IPS DF 6.9 (cell line): ENCODE measurements around the gene TUFT1.

ENCODE experiments used
- DNase-seq: peaks from one replicate; pipeline ENCODE4 v3.0.0-alpha.2; 2013; ENCODE audit warnings: low read depth, low spot score
- H3K27ac ChIP-seq: one replicate; pipeline ENCODE4 v1.5.1; 2013; ENCODE audit warnings: low read length, control low read depth
- H3K27me3 ChIP-seq: 2 replicates; pipeline ENCODE4 v1.6.1; 2013; ENCODE audit warnings: mild to moderate bottlenecking, low read length; ENCODE audit not compliant: control insufficient read depth, insufficient read depth
- H3K36me3 ChIP-seq: 2 replicates; pipeline ENCODE4 v1.6.1; 2013; ENCODE audit warnings: low read length; ENCODE audit not compliant: control insufficient read depth, insufficient read depth
- H3K4me1 ChIP-seq: 2 replicates; pipeline ENCODE4 v1.6.1; 2013; ENCODE audit warnings: low read length; ENCODE audit not compliant: control insufficient read depth, insufficient read depth
- H3K4me3 ChIP-seq: 2 replicates; pipeline ENCODE4 v1.5.1; 2013; ENCODE audit warnings: mild to moderate bottlenecking, low read length
- H3K9me3 ChIP-seq: 2 replicates; pipeline ENCODE4 v1.6.1; 2013; ENCODE audit warnings: low read length, inconsistent platforms; ENCODE audit not compliant: control insufficient read depth, insufficient read depth
- WGBS: extraction: QIAGEN DNeasy Blood & Tissue Kit; methylation state at CpG from one replicate; pipeline ENCODE4 v1.1.7; 2013; ENCODE audit warnings: mixed read lengths, missing lambda C conversion rate; ENCODE audit not compliant: insufficient read length, insufficient coverage; 5-methylcytosine and 5-hydroxymethylcytosine counted together

Gene TUFT1

GRCh38 chr1:151537112-151537511 lies 3.0 kb upstream of the TUFT1 start:
- no peak for DNase-seq
- Histone ChIP-seq H3K4me1 (no peaks in the 10 kb centered on the region), H3K9me3 (no peaks in the 10 kb centered on the region), H3K27me3 (no peaks in the 10 kb centered on the region), H3K4me3 (no peak overlapping the region), H3K27ac (no peak overlapping the region), H3K36me3 (peaks cover 25% of the 10 kb centered on the region)
- no CpG with 5 or more reads among the region's 9 CpGs for WGBS

GRCh38 chr1:151539321-151540020 lies 638 bp upstream of the TUFT1 start:
- H3K36me3 ChIP-seq: peaks cover 19% of the 10 kb centered on the region; the same call in 1 of the 2 replicates
- H3K4me1 ChIP-seq: no peaks in the 10 kb centered on the region
- no peak for DNase-seq
- no peaks in the 10 kb centered on the region for H3K27me3 ChIP-seq
- no CpG with 5 or more reads among the region's 7 CpGs for WGBS
- peak overlapping the region; percentile 89; the same call in 1 of the 2 replicates for H3K4me3 ChIP-seq
- no peak overlapping the region for H3K27ac ChIP-seq
- no peaks in the 10 kb centered on the region for H3K9me3 ChIP-seq

- peak overlapping the region; percentile 89; the same call in 1 of the 2 replicates for H3K4me3 ChIP-seq
- no peak for DNase-seq
- no peaks in the 10 kb centered on the region for H3K4me1 ChIP-seq
- H3K36me3 ChIP-seq: peaks cover 11% of the 10 kb centered on the region; the same call in 1 of the 2 replicates
- no CpG with 5 or more reads among the region's 13 CpGs for WGBS
- no peaks in the 10 kb centered on the region for H3K27me3 ChIP-seq
- H3K9me3 ChIP-seq: no peaks in the 10 kb centered on the region
- no peak overlapping the region for H3K27ac ChIP-seq
Measured at GRCh38 chr1:151540982-151541377, 871 bp downstream of the TUFT1 start.

GRCh38 chr1:151541752-151542151 lies 1.6 kb downstream of the TUFT1 start:
- no peak overlapping the region for H3K27ac ChIP-seq
- no peak overlapping the region for H3K4me3 ChIP-seq
- no peaks in the 10 kb centered on the region for H3K9me3 ChIP-seq
- H3K4me1 ChIP-seq: no peaks in the 10 kb centered on the region
- no peak for DNase-seq
- WGBS: no CpG with 5 or more reads among the region's 5 CpGs
- peaks cover 6% of the 10 kb centered on the region; the same call in 1 of the 2 replicates for H3K36me3 ChIP-seq
- no peaks in the 10 kb centered on the region for H3K27me3 ChIP-seq

- no peak overlapping the region for H3K4me3 ChIP-seq
- WGBS: no CpG with 5 or more reads among the region's 3 CpGs
Measured at GRCh38 chr1:151542710-151543129, 2.6 kb downstream of the TUFT1 start.

GRCh38 chr1:151545542-151545941 lies 5.4 kb downstream of the TUFT1 start:
- H3K27me3 ChIP-seq: no peaks in the 10 kb centered on the region
- H3K27ac ChIP-seq: no peak overlapping the region
- H3K36me3 ChIP-seq: no peaks in the 10 kb centered on the region
- no peak for DNase-seq
- WGBS: no CpG with 5 or more reads among the region's 1 CpG
- H3K9me3 ChIP-seq: no peaks in the 10 kb centered on the region
- no peak overlapping the region for H3K4me3 ChIP-seq
- H3K4me1 ChIP-seq: peaks cover 9% of the 10 kb centered on the region

More at GRCh38 chr1:151542710-151543129, 2.6 kb downstream of the TUFT1 start:
- no peak for DNase-seq
- Histone ChIP-seq H3K36me3 (peaks cover 1% of the 10 kb centered on the region; the same call in 1 of the 2 replicates), H3K4me1 (peaks cover 5% of the 10 kb centered on the region; the same call in 1 of the 2 replicates), H3K9me3 (no peaks in the 10 kb centered on the region), H3K27me3 (no peaks in the 10 kb centered on the region), H3K27ac (no peak overlapping the region)

GRCh38 chr1:151546011-151546925 lies 6.2 kb downstream of the TUFT1 start:
- Histone ChIP-seq H3K4me1 (peaks cover 9% of the 10 kb centered on the region), H3K9me3 (no peaks in the 10 kb centered on the region), H3K27me3 (no peaks in the 10 kb centered on the region), H3K27ac (no peak overlapping the region), H3K36me3 (no peaks in the 10 kb centered on the region), H3K4me3 (no peak overlapping the region)
- no peak for DNase-seq
- WGBS: no CpG with 5 or more reads among the region's 4 CpGs

GRCh38 chr1:151547119-151547899 lies 7.2 kb downstream of the TUFT1 start:
- no peaks in the 10 kb centered on the region for H3K36me3 ChIP-seq
- no peak overlapping the region for H3K4me3 ChIP-seq
- DNase-seq: no peak
- peaks cover 9% of the 10 kb centered on the region for H3K4me1 ChIP-seq
- H3K9me3 ChIP-seq: no peaks in the 10 kb centered on the region
- H3K27me3 ChIP-seq: no peaks in the 10 kb centered on the region
- H3K27ac ChIP-seq: no peak overlapping the region
- no CpG with 5 or more reads among the region's 7 CpGs for WGBS

GRCh38 chr1:151547900-151548230 lies 7.8 kb downstream of the TUFT1 start:
- no CpG with 5 or more reads among the region's 3 CpGs for WGBS
- Histone ChIP-seq H3K27ac (no peak overlapping the region), H3K36me3 (no peaks in the 10 kb centered on the region), H3K4me1 (peaks cover 9% of the 10 kb centered on the region), H3K9me3 (no peaks in the 10 kb centered on the region), H3K4me3 (no peak overlapping the region), H3K27me3 (no peaks in the 10 kb centered on the region)
- no peak for DNase-seq

GRCh38 chr1:151549199-151549598 lies 9.1 kb downstream of the TUFT1 start:
- no peaks in the 10 kb centered on the region for H3K36me3 ChIP-seq
- no peak overlapping the region for H3K4me3 ChIP-seq
- peaks cover 9% of the 10 kb centered on the region for H3K4me1 ChIP-seq
- no peaks in the 10 kb centered on the region for H3K27me3 ChIP-seq
- H3K9me3 ChIP-seq: no peaks in the 10 kb centered on the region
- no CpG with 5 or more reads among the region's 2 CpGs for whole genome bisulfite sequencing
- no peak overlapping the region for H3K27ac ChIP-seq
- no peak for DNase-seq
